Vagina (tissue), 2 donors: ENCODE measurements around the gene LSP1.

Experiments used
- CTCF ChIP-seq, 3 experiments: fragments of 450-650 bp in 2 of 3; fragments of 200-600 bp in 1 of 3; sonication (generic) in 1 of 3; IDR thresholded peaks; one replicate each; pipeline ENCODE4 v1.5.1; 2017 to 2019; ENCODE audit warnings: antibody characterized with exemption in 3 of 3, mild to moderate bottlenecking in 2 of 3, moderate library complexity in 2 of 3
- POLR2A ChIP-seq, 2 donors: fragments of 450-650 bp; IDR thresholded peaks; one replicate each; pipeline ENCODE4 v1.6.1; 2017; ENCODE audit warnings: antibody characterized with exemption in 2 of 2, mild to moderate bottlenecking in 2 of 2, moderate library complexity in 2 of 2
- POLR2AphosphoS5 ChIP-seq, 2 donors: sonication (generic); formaldehyde crosslinking; IDR thresholded peaks; one replicate each; pipeline ENCODE4 v1.9.0; 2017; ENCODE audit warnings: antibody characterized with exemption in 2 of 2, mild to moderate bottlenecking in 2 of 2, low read depth in 1 of 2; ENCODE audit not compliant: insufficient read depth in 1 of 2

- TF ChIP-seq POLR2A (IDR thresholded peaks at IDR 0.05) (no peak), CTCF (IDR thresholded peaks at IDR 0.05) (no peak), POLR2AphosphoS5 (IDR thresholded peaks at IDR 0.05; ENCODE audit: insufficient read depth in 1 of 2, low read depth in 1 of 2) (no peak)
These were observed 29.3 kb upstream of the LSP1 start for GRCh38 chr11:1823376-1824220.
